ENCODE data around the gene SERPINA12. TPM values are rescaled to one million over a fixed set of nuclear protein-coding genes. Genes with fewer than 3 reads are reported as not detected.

The SERPINA12 gene
- total RNA-seq, 1 experiment from 2014 or later, result not detected

DNA sequence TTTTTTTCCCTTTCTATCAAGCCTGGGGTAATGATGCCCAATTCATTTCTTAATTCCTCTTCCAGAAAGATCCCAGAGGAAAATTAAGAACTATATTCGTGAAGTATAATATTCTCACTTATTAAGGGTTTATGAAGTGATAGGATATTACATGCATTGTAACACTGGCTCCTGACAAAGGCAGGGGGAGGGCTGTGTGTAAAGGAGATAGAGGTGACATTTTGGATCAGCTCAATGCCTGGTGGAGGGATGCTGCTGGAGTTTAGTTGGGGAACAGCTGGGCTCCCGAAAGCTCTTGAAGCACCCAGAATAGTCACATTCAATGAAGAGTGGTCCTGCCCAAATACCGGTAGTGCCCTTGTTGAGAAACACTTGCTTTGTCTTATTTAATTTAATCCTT is 57.4 kb downstream of the SERPINA12 start:
- Histone ChIP-seq H4K20me1 (ENCODE audit: insufficient read depth, low read depth, low read length) (no peaks in the 10 kb centered on the region), H3K4me3 (ENCODE audit: low read length) (peak overlapping the region; percentile 43), H3K27me3 (ENCODE audit: low read length) (no peaks in the 10 kb centered on the region), H3K4me1 (ENCODE audit: low read length) (peaks cover 67% of the 10 kb centered on the region), H3K9ac (ENCODE audit: low read length) (peak overlapping the region; percentile 68), H3K36me3 (ENCODE audit: insufficient read depth, low read length) (no peaks in the 10 kb centered on the region; the same call in 1 of the 2 replicates), H3K4me2 (ENCODE audit: low read depth, low read length, poor library complexity, severe bottlenecking) (peak overlapping the region; percentile 82), H2AFZ (ENCODE audit: low read length) (no peak overlapping the region), H3K79me2 (ENCODE audit: low read length) (no peaks in the 10 kb centered on the region), H3K9me3 (ENCODE audit: low read length) (no peaks in the 10 kb centered on the region), H3K27ac (ENCODE audit: low read length) (peak overlapping the region; percentile 97), H3K9me2 (replicated peaks; ENCODE audit: insufficient read depth, low read length) (no peaks in the 10 kb centered on the region)
- peak; percentile 80 for DNase-seq

DNA sequence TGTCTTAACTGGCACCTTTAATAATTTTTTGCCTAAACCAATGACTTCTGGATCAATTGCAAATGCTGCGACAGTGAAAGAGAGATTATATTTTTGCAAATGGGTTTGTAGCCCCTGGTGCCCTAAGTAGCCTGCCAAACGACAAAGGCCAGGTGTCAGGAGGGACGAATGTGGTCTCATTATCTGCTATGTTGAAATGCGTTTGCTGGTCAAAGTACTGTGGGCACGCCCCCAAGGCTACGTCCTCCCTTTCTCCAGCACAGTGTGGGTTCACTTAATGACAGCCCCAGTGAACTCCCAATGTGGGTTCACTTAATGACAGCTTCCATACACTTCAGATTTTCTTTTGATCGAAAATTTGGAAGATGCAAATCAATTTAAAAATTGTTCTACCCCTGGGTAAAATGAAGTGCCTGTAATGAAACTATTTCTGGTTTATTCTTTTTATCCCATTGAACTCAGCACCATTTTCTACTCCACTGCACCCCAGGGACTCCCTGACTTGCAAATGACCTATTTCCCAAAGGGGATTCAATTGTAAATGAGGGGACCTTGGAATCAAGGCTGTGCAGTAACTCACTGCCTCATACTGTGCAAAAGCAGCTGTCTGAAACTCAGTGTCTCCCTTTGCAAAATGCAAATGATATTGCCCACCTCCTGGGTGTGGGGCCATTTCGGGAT is 58.0 kb downstream of the SERPINA12 start:
- Histone ChIP-seq H2AFZ (ENCODE audit: low read length) (no peak overlapping the region), H3K9ac (ENCODE audit: low read length) (peak overlapping the region; percentile 70), H3K36me3 (ENCODE audit: insufficient read depth, low read length) (no peaks in the 10 kb centered on the region), H3K79me2 (ENCODE audit: low read length) (no peaks in the 10 kb centered on the region), H3K9me2 (replicated peaks; ENCODE audit: insufficient read depth, low read length) (no peaks in the 10 kb centered on the region), H3K27ac (ENCODE audit: low read length) (peak overlapping the region; percentile 97), H3K27me3 (ENCODE audit: low read length) (no peaks in the 10 kb centered on the region), H3K9me3 (ENCODE audit: low read length) (no peaks in the 10 kb centered on the region), H3K4me3 (ENCODE audit: low read length) (peak overlapping the region; percentile 54), H3K4me1 (ENCODE audit: low read length) (peaks cover 70% of the 10 kb centered on the region), H4K20me1 (ENCODE audit: insufficient read depth, low read depth, low read length) (no peaks in the 10 kb centered on the region), H3K4me2 (ENCODE audit: low read depth, low read length, poor library complexity, severe bottlenecking) (peak overlapping the region; percentile 87)
- peak; percentile 100 for DNase-seq

DNA sequence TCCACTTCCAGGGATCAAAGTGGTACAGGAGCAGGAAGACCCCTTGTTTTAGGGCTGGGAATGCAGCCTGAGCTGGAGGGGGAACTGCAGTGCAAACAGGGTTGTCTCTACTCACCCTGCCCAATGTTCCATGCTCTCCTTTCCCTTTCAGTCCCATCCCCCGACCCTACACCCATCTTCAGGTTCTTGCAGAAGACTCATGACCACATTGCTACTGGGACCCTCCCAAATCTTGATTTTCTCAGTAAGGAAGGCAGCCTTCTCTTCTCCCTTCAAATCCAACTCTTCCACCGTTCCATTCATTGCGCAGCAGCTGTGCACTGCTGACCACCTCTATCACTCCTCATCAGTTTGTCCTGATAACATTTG is 58.6 kb downstream of the SERPINA12 start:
- peak overlapping the region; percentile 54 for H3K4me3 ChIP-seq (ENCODE audit: low read length)
- H2AFZ ChIP-seq (ENCODE audit: low read length), result no peak overlapping the region
- H3K36me3 ChIP-seq (ENCODE audit: insufficient read depth, low read length), result no peaks in the 10 kb centered on the region
- no peaks in the 10 kb centered on the region for H3K79me2 ChIP-seq (ENCODE audit: low read length)
- H3K4me1 ChIP-seq (ENCODE audit: low read length), result peaks cover 70% of the 10 kb centered on the region
- DNase-seq, result peak; percentile 66
- peak overlapping the region; percentile 97 for H3K27ac ChIP-seq (ENCODE audit: low read length)
- no peaks in the 10 kb centered on the region for H3K9me3 ChIP-seq (ENCODE audit: low read length)
- H3K9ac ChIP-seq (ENCODE audit: low read length), result peak overlapping the region; percentile 70
- H3K27me3 ChIP-seq (ENCODE audit: low read length), result no peaks in the 10 kb centered on the region
- H3K4me2 ChIP-seq (ENCODE audit: low read depth, low read length, poor library complexity, severe bottlenecking), result peak overlapping the region; percentile 87
- H4K20me1 ChIP-seq (ENCODE audit: insufficient read depth, low read depth, low read length), result no peaks in the 10 kb centered on the region
- no peaks in the 10 kb centered on the region for H3K9me2 ChIP-seq (replicated peaks; ENCODE audit: insufficient read depth, low read length)

DNA sequence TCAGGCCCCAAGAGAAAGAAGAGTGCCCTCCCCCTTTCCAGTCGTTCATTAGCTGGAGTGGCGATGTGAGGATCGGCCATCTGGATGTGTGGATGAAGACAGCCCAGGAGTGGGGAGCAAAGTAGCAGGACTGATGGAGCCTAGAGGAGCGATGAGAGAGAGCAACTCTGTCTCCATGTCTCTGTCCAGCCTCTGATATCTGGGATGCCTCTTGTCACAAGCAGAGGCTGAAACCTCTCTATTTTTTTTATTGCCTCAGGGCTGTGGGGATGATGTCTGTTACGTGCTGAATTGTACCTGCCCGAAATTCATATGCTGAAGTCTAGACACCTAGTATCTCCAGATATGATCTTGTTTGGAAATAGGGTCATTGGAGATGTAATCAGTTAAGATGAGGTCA is 59.3 kb downstream of the SERPINA12 start:
- H3K4me1 ChIP-seq (ENCODE audit: low read length), result peaks cover 72% of the 10 kb centered on the region
- H3K79me2 ChIP-seq (ENCODE audit: low read length), result no peaks in the 10 kb centered on the region
- no peaks in the 10 kb centered on the region for H3K9me2 ChIP-seq (replicated peaks; ENCODE audit: insufficient read depth, low read length)
- DNase-seq, result no peak
- H3K4me3 ChIP-seq (ENCODE audit: low read length), result peak overlapping the region; percentile 54
- peak overlapping the region; percentile 97 for H3K27ac ChIP-seq (ENCODE audit: low read length)
- no peaks in the 10 kb centered on the region for H3K36me3 ChIP-seq (ENCODE audit: insufficient read depth, low read length)
- peak overlapping the region; percentile 87 for H3K4me2 ChIP-seq (ENCODE audit: low read depth, low read length, poor library complexity, severe bottlenecking)
- H3K27me3 ChIP-seq (ENCODE audit: low read length), result no peaks in the 10 kb centered on the region
- no peaks in the 10 kb centered on the region for H3K9me3 ChIP-seq (ENCODE audit: low read length)
- H4K20me1 ChIP-seq (ENCODE audit: insufficient read depth, low read depth, low read length), result no peaks in the 10 kb centered on the region
- peak overlapping the region; percentile 70 for H3K9ac ChIP-seq (ENCODE audit: low read length)
- H2AFZ ChIP-seq (ENCODE audit: low read length), result no peak overlapping the region

DNA sequence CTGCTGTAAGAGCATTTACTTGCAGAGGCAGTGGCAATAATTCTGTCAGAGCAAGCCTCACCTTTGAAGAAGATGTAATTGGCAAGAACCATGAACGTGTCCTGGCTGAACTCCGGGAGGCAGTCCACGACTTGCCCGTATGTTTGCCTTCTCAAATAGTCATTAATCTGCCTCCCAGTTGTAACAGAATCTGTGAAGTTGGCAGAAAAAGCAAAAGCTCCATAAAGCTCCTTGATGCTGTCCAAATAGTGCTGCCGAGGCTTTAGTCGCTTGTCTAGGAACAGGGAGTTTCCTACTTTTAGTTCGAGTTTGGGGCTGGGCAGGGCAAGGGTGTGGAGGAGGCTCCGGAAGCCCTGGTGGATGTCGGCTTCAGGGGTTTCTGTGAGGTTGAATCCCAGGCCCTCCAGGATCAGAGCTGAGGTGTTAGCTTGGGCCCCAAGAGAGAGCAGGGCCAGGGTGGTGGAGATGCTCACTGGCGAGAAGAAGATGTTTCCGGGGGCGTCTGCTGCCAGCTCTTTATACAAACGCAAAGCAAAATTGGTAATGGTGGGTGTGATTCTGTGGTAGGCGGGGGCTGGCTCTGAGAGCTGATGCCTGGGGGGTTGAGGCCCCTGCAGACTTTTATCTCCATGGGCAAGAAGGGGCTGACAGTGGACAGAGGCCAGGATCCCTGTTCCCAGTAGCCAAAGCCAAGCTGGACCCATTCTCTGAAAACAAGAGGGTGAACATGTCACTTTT is 61.0 kb downstream of the SERPINA12 start:
- no peaks in the 10 kb centered on the region for H3K27me3 ChIP-seq (ENCODE audit: low read length)
- peak overlapping the region; percentile 3 for H3K4me2 ChIP-seq (ENCODE audit: low read depth, low read length, poor library complexity, severe bottlenecking)
- no peaks in the 10 kb centered on the region for H4K20me1 ChIP-seq (ENCODE audit: insufficient read depth, low read depth, low read length)
- no peak overlapping the region for H2AFZ ChIP-seq (ENCODE audit: low read length)
- no peak for DNase-seq
- H3K79me2 ChIP-seq (ENCODE audit: low read length), result no peaks in the 10 kb centered on the region
- H3K4me1 ChIP-seq (ENCODE audit: low read length), result peaks cover 67% of the 10 kb centered on the region
- no peaks in the 10 kb centered on the region for H3K9me2 ChIP-seq (replicated peaks; ENCODE audit: insufficient read depth, low read length)
- H3K9me3 ChIP-seq (ENCODE audit: low read length), result no peaks in the 10 kb centered on the region
- peak overlapping the region; percentile 7; the same call in 1 of the 2 replicates for H3K9ac ChIP-seq (ENCODE audit: low read length)
- no peaks in the 10 kb centered on the region for H3K36me3 ChIP-seq (ENCODE audit: insufficient read depth, low read length)
- no peak overlapping the region for H3K4me3 ChIP-seq (ENCODE audit: low read length)
- no peak overlapping the region for H3K27ac ChIP-seq (ENCODE audit: low read length)

DNA sequence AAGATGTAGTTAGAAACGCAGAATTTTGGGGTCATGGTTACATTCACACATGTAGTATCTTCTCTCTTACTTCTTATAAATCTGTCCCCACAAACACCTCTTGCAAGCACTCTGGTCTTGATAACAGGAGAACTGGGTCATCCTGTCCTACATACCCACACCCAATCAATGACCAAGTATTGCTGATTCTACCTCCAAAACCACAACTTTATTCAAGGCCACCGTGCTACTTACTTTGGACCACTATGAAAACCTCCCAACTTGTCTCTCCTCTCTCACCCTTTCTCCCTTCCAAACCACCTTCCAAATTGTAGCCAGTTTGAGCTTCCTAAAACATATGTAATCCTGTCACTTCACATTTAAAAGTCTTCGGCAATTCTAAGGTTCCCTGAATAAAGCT is 62.1 kb downstream of the SERPINA12 start:
- no peak for DNase-seq
- no peak overlapping the region for H3K4me2 ChIP-seq (ENCODE audit: low read depth, low read length, poor library complexity, severe bottlenecking)
- H4K20me1 ChIP-seq (ENCODE audit: insufficient read depth, low read depth, low read length), result no peaks in the 10 kb centered on the region
- H3K36me3 ChIP-seq (ENCODE audit: insufficient read depth, low read length), result no peaks in the 10 kb centered on the region
- no peaks in the 10 kb centered on the region for H3K9me2 ChIP-seq (replicated peaks; ENCODE audit: insufficient read depth, low read length)
- no peaks in the 10 kb centered on the region for H3K9me3 ChIP-seq (ENCODE audit: low read length)
- no peaks in the 10 kb centered on the region for H3K27me3 ChIP-seq (ENCODE audit: low read length)
- no peaks in the 10 kb centered on the region for H3K79me2 ChIP-seq (ENCODE audit: low read length)
- H3K27ac ChIP-seq (ENCODE audit: low read length), result no peak overlapping the region
- H3K9ac ChIP-seq (ENCODE audit: low read length), result no peak overlapping the region
- no peak overlapping the region for H3K4me3 ChIP-seq (ENCODE audit: low read length)
- H3K4me1 ChIP-seq (ENCODE audit: low read length), result peaks cover 57% of the 10 kb centered on the region
- no peak overlapping the region for H2AFZ ChIP-seq (ENCODE audit: low read length)

DNA sequence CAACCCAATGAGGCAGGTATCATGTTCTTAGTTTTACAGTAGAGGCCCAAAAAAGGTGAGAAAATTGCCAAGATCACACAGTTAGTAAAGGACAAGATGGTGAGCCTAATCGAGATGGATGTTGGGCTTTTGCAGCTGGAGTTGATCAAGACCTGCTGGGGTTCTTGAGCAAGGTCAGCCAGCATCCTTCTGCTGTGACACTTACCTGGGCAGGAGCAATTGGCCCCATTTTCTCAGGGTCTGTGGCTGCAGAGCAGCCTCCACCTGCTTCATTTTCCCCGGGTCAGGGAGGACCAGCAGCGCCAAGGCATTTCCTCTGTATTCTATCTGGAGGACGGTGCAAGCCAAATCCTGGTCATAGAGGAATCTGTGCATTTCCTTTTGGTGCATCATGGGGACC is 63.1 kb downstream of the SERPINA12 start:
- Histone ChIP-seq H2AFZ (ENCODE audit: low read length) (no peak overlapping the region), H3K27me3 (ENCODE audit: low read length) (no peaks in the 10 kb centered on the region), H3K9me3 (ENCODE audit: low read length) (no peaks in the 10 kb centered on the region), H4K20me1 (ENCODE audit: insufficient read depth, low read depth, low read length) (no peaks in the 10 kb centered on the region), H3K9ac (ENCODE audit: low read length) (no peak overlapping the region), H3K9me2 (replicated peaks; ENCODE audit: insufficient read depth, low read length) (no peaks in the 10 kb centered on the region), H3K4me1 (ENCODE audit: low read length) (peaks cover 50% of the 10 kb centered on the region), H3K4me3 (ENCODE audit: low read length) (no peak overlapping the region), H3K4me2 (ENCODE audit: low read depth, low read length, poor library complexity, severe bottlenecking) (no peak overlapping the region), H3K27ac (ENCODE audit: low read length) (no peak overlapping the region), H3K36me3 (ENCODE audit: insufficient read depth, low read length) (no peaks in the 10 kb centered on the region), H3K79me2 (ENCODE audit: low read length) (no peaks in the 10 kb centered on the region)
- no peak for DNase-seq

DNA sequence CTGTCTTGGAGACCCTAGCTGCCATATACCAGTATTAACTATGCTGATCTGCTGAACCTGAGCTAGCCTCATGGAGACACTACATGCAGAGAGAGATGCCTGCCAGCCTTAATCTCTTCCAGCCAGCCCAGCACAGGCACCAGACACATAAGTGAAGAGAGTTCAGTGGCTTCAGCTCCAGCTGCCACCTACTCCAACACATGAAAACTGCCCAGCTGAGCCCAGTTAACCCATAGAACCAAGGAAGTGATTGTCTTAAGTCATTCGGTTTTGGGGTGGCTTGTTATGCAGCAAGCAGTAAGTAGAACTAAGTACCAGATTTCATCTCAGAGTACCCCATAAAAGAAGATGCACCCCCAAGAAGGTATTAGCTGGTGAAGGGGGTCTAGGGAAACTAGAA is 64.3 kb downstream of the SERPINA12 start:
- Histone ChIP-seq H3K9ac (ENCODE audit: low read length) (no peak overlapping the region), H3K4me2 (ENCODE audit: low read depth, low read length, poor library complexity, severe bottlenecking) (no peak overlapping the region), H3K9me3 (ENCODE audit: low read length) (no peaks in the 10 kb centered on the region), H3K9me2 (replicated peaks; ENCODE audit: insufficient read depth, low read length) (no peaks in the 10 kb centered on the region), H4K20me1 (ENCODE audit: insufficient read depth, low read depth, low read length) (no peaks in the 10 kb centered on the region), H3K4me3 (ENCODE audit: low read length) (no peak overlapping the region), H3K27ac (ENCODE audit: low read length) (no peak overlapping the region), H3K4me1 (ENCODE audit: low read length) (peaks cover 39% of the 10 kb centered on the region), H3K79me2 (ENCODE audit: low read length) (no peaks in the 10 kb centered on the region), H3K36me3 (ENCODE audit: insufficient read depth, low read length) (no peaks in the 10 kb centered on the region), H3K27me3 (ENCODE audit: low read length) (no peaks in the 10 kb centered on the region), H2AFZ (ENCODE audit: low read length) (no peak overlapping the region)
- no peak for DNase-seq

All from Karpas-422 (cell line).